DND-41 (cell line): Measurements from ENCODE around the gene CX3CR1.

Experiments used
- ATAC-seq: fragments of 200-7000 bp; cut with Tn5 transposase; 3 replicates; pipeline ENCODE4 v1.9.1; 2021; ENCODE audit warnings: low read depth; ENCODE audit not compliant: insufficient read depth
- DNase-seq: peaks from one replicate; pipeline ENCODE4 v3.0.0-alpha.2; 2020
- H2AFZ ChIP-seq: 2 replicates; pipeline ENCODE4 v1.6.0; 2012; ENCODE audit warnings: low read depth, low read length
- H3K27ac ChIP-seq: 2 replicates; pipeline ENCODE4 v1.5.1; 2012; ENCODE audit warnings: low read length, inconsistent platforms
- H3K27me3 ChIP-seq: fragments of 200-600 bp; sonication (generic); 2 replicates; pipeline ENCODE4 v1.6.0; 2012; ENCODE audit warnings: low read length, mild to moderate bottlenecking, inconsistent platforms; ENCODE audit not compliant: insufficient read depth, poor library complexity
- H3K36me3 ChIP-seq: 2 replicates; pipeline ENCODE4 v1.5.1; 2012; ENCODE audit warnings: low read length, inconsistent platforms; ENCODE audit not compliant: insufficient read depth
- H3K4me1 ChIP-seq: 2 replicates; pipeline ENCODE4 v1.5.1; 2012; ENCODE audit warnings: mild to moderate bottlenecking, low read length; ENCODE audit not compliant: insufficient read depth
- H3K4me2 ChIP-seq: 2 replicates; pipeline ENCODE4 v1.6.0; 2012; ENCODE audit warnings: mild to moderate bottlenecking, moderate library complexity, low read length, inconsistent platforms; ENCODE audit not compliant: insufficient read depth
- H3K4me3 ChIP-seq, 2 experiments: fragments of 200-600 bp in 1 of 2; shearing (Covaris generic) in 1 of 2; 2 replicates each; pipeline ENCODE4 v1.5.1; 2012 to 2016; ENCODE audit warnings: inconsistent platforms in 2 of 2, low read length in 2 of 2, mild to moderate bottlenecking in 2 of 2, low read depth in 1 of 2, moderate library complexity in 1 of 2
- H3K79me2 ChIP-seq: 2 replicates; pipeline ENCODE4 v1.6.0; 2012; ENCODE audit warnings: low read length, inconsistent platforms; ENCODE audit not compliant: insufficient read depth
- H3K9ac ChIP-seq: 2 replicates; pipeline ENCODE4 v1.6.0; 2012; ENCODE audit warnings: low read depth, mild to moderate bottlenecking, inconsistent platforms, low read length, moderate library complexity
- H3K9me3 ChIP-seq: 2 replicates; pipeline ENCODE4 v1.5.1; 2012; ENCODE audit warnings: low read length, moderate library complexity, mild to moderate bottlenecking, inconsistent platforms; ENCODE audit not compliant: insufficient read depth, severe bottlenecking
- H4K20me1 ChIP-seq: 2 replicates; pipeline ENCODE4 v1.6.0; 2012; ENCODE audit warnings: low read length; ENCODE audit not compliant: insufficient read depth
- EZH2 ChIP-seq: IDR thresholded peaks from 3 replicates; pipeline ENCODE4 v1.6.1; 2012; ENCODE audit warnings: borderline replicate concordance, low read depth, mild to moderate bottlenecking, moderate library complexity, low read length, inconsistent platforms; ENCODE audit not compliant: severe bottlenecking
- TF ChIP-seq, protein P1 (sequence below): IDR thresholded peaks from 2 replicates; pipeline ENCODE4 v1.5.1; 2012; ENCODE audit warnings: borderline replicate concordance, low read length, moderate library complexity, mild to moderate bottlenecking; ENCODE audit not compliant: poor library complexity, severe bottlenecking; ENCODE audit errors: extremely low read depth

CX3CR1 gene

DNA sequence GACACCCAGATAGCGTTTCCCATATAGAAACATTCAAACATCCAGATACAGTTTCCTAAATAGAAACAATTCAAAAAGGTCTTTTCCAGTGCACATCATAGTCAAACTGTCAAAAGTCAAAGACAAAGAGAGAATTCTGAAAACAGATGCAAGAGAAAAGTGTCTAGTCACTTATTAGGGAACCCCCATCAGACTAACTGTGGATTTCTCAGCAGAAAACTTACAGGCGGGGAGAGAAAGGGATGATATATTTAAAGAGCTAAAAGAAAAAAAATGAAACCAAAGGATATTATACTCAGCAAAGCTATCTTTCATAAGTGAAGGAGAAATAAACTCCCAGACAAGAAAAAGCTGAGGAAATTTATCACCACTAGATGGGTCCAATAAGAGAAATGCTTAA, 22.3 kb upstream of the CX3CR1 start:
- no peak overlapping the region for H3K4me2 ChIP-seq
- H4K20me1 ChIP-seq = no peaks in the 10 kb centered on the region
- H3K27me3 ChIP-seq = no peaks in the 10 kb centered on the region
- no peaks in the 10 kb centered on the region for H3K36me3 ChIP-seq
- H3K4me1 ChIP-seq = peaks cover 3% of the 10 kb centered on the region; the same call in 1 of the 2 replicates
- TF ChIP-seq, protein P1, sequence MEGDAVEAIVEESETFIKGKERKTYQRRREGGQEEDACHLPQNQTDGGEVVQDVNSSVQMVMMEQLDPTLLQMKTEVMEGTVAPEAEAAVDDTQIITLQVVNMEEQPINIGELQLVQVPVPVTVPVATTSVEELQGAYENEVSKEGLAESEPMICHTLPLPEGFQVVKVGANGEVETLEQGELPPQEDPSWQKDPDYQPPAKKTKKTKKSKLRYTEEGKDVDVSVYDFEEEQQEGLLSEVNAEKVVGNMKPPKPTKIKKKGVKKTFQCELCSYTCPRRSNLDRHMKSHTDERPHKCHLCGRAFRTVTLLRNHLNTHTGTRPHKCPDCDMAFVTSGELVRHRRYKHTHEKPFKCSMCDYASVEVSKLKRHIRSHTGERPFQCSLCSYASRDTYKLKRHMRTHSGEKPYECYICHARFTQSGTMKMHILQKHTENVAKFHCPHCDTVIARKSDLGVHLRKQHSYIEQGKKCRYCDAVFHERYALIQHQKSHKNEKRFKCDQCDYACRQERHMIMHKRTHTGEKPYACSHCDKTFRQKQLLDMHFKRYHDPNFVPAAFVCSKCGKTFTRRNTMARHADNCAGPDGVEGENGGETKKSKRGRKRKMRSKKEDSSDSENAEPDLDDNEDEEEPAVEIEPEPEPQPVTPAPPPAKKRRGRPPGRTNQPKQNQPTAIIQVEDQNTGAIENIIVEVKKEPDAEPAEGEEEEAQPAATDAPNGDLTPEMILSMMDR = no peak
- no peak for TF ChIP-seq EZH2
- no peaks in the 10 kb centered on the region for H3K79me2 ChIP-seq
- no peak overlapping the region for H3K9ac ChIP-seq
- no peak overlapping the region for H2AFZ ChIP-seq
- peaks cover 37% of the 10 kb centered on the region for H3K9me3 ChIP-seq
- no peak for ATAC-seq
- H3K4me3 ChIP-seq = no peak overlapping the region
- DNase-seq = no peak
- no peak overlapping the region for H3K27ac ChIP-seq

DNA sequence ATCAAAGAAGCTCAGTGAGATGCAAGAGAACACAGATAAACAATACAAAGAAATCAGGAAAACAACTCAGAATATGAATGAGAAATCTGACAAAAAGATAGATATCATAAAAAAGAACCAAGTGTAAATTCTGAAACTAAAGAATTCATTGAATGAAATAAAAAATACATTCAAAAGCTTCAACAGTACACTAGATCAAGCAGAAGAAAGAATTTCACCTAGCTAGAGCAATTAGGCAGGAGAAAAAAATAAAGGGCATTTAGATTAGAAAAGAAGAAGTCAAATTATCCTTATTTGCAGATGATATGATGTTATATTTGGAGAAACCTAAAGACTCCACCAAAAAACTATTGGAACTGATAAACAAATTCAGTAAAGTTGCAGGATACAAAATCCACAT, 19.4 kb upstream of the CX3CR1 start:
- H3K9me3 ChIP-seq = peaks cover 27% of the 10 kb centered on the region
- no peak overlapping the region for H3K4me3 ChIP-seq
- no peaks in the 10 kb centered on the region for H3K79me2 ChIP-seq
- DNase-seq (no peak), ATAC-seq (no peak)
- H3K27ac ChIP-seq = no peak overlapping the region
- no peak overlapping the region for H3K4me2 ChIP-seq
- H4K20me1 ChIP-seq = no peaks in the 10 kb centered on the region
- no peaks in the 10 kb centered on the region for H3K36me3 ChIP-seq
- TF ChIP-seq, protein P1 = no peak
- no peak for TF ChIP-seq EZH2
- H3K27me3 ChIP-seq = no peaks in the 10 kb centered on the region
- H3K4me1 ChIP-seq = peaks cover 15% of the 10 kb centered on the region
- no peak overlapping the region for H3K9ac ChIP-seq
- H2AFZ ChIP-seq = no peak overlapping the region

DNA sequence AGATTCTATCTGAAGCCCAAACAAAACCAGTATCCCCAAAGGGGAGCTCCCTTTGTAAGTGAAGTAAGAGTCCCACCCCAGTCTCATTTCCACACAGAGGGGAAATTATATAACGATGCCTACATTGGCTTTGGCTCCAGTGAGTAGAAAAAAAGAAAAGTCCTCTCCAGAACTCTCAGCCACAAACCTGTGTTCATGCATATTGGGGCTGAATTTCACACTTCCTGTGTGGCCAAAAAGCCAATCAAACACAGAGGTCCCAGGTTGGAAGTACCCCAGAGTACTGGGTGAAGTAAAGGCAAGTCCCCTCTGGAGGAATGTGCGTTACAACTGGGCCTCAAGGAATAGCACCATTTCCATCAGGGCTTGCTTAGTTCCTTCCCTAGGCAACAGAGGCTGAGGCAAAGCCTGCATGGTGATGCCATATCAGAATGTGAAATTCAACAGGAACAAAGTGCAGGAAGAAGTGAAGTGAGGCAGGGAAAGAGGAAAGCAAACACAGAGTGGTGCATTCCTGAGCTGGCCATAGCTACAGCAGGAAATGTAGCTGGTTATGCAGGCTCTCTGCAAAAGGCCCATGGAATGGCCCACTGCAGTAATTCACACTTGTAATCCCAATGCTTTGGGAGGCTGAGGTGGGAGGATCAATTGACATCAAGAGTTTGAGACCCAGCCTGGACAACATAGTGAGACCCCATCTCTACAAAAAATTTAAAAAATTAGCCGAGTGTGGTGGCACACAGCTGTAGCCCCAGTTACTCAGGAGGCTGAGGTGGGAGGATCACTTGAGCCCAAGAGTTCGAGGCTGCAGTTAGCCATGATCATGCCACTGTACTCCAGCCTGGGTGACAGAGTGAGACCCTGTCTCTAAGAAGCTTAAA, 16.6 kb upstream of the CX3CR1 start:
- ATAC-seq = no peak
- Histone ChIP-seq H3K4me1 (peaks cover 36% of the 10 kb centered on the region), H3K4me3 (no peak overlapping the region), H3K9me3 (peaks cover 23% of the 10 kb centered on the region), H2AFZ (0 out of 2 replicates have a peak overlapping the region, but pooled peaks have one; percentile 6), H3K27ac (peak overlapping the region; percentile 55; the same call in 1 of the 2 replicates), H3K9ac (no peak overlapping the region), H3K4me2 (no peak overlapping the region), H3K27me3 (no peaks in the 10 kb centered on the region), H4K20me1 (no peaks in the 10 kb centered on the region), H3K79me2 (no peaks in the 10 kb centered on the region), H3K36me3 (no peaks in the 10 kb centered on the region)
- no peak for DNase-seq
- TF ChIP-seq, protein P1 = no peak
- no peak for TF ChIP-seq EZH2
